ENCODE data around the gene CRYAB.

GRCh38 chr11:111936040-111936540, 24.5 kb upstream of the CRYAB start:
- TF ChIP-seq PKNOX1 (IDR thresholded peaks at IDR 0.05) (no peak), ELF4 (IDR thresholded peaks at IDR 0.05) (no peak), SP1 (IDR thresholded peaks at IDR 0.05) (no peak), BHLHE40 (IDR thresholded peaks at IDR 0.05; ENCODE audit: borderline replicate concordance) (no peak), FOXM1 (IDR thresholded peaks at IDR 0.05; ENCODE audit: borderline replicate concordance) (no peak), HDGF (IDR thresholded peaks at IDR 0.05; ENCODE audit: borderline replicate concordance) (no peak), ZNF384 (IDR thresholded peaks at IDR 0.05) (no peak), LEF1 (IDR thresholded peaks at IDR 0.05; ENCODE audit: borderline replicate concordance) (no peak), FOXK2 (IDR thresholded peaks at IDR 0.05) (no peak), ARNT (IDR thresholded peaks at IDR 0.05) (no peak), SUZ12 (IDR thresholded peaks at IDR 0.05) (no peak), CTBP1 (IDR thresholded peaks at IDR 0.05; ENCODE audit: borderline replicate concordance) (no peak), TARDBP (IDR thresholded peaks at IDR 0.05) (no peak)

All from HEK293T (cell line).